Measurements from ENCODE around the gene HIBADH.
A peak's percentile ranks its signal among the peaks of the same experiment; 100 is the strongest.
"Not testable (repeated sequence)": the region's sequence is repeated elsewhere in the genome, so short reads cannot be mapped to it uniquely, and the experiment has no call there.

The HIBADH gene

GRCh38 chr7:27684491-27684890, 21.8 kb upstream of the HIBADH start:
- DNase-seq (ENCODE audit: low read depth): no peak
- TF ChIP-seq CTCF (IDR thresholded peaks at IDR 0.05; ENCODE audit: low read length, missing control alignments): no peak
- no peak overlapping the region for H3K4me3 ChIP-seq (replicated peaks; ENCODE audit: low read depth, low read length)

- H3K4me3 ChIP-seq (replicated peaks; ENCODE audit: low read depth, low read length): no peak overlapping the region
- DNase-seq (ENCODE audit: low read depth): no peak
- TF ChIP-seq CTCF (IDR thresholded peaks at IDR 0.05; ENCODE audit: low read length, missing control alignments): no peak
These were observed 17.9 kb upstream of the HIBADH start for GRCh38 chr7:27680610-27681009.

GRCh38 chr7:27678617-27679260, 16.1 kb upstream of the HIBADH start:
- no peak for DNase-seq (ENCODE audit: low read depth)
- TF ChIP-seq CTCF (IDR thresholded peaks at IDR 0.05; ENCODE audit: low read length, missing control alignments): no peak
- H3K4me3 ChIP-seq (replicated peaks; ENCODE audit: low read depth, low read length): no peak overlapping the region

GRCh38 chr7:27677912-27678612, 15.4 kb upstream of the HIBADH start:
- DNase-seq (ENCODE audit: low read depth): peak; percentile 92
- H3K4me3 ChIP-seq (replicated peaks; ENCODE audit: low read depth, low read length): no peak overlapping the region
- no peak for TF ChIP-seq CTCF (IDR thresholded peaks at IDR 0.05; ENCODE audit: low read length, missing control alignments)

GRCh38 chr7:27674126-27674525, 11.4 kb upstream of the HIBADH start:
- not testable (repeated sequence) for H3K4me3 ChIP-seq (replicated peaks; ENCODE audit: low read depth, low read length); DNase-seq (ENCODE audit: low read depth)

GRCh38 chr7:27671675-27672074, 9.0 kb upstream of the HIBADH start:
- H3K4me3 ChIP-seq (replicated peaks; ENCODE audit: low read depth, low read length): no peak overlapping the region
- no peak for TF ChIP-seq CTCF (IDR thresholded peaks at IDR 0.05; ENCODE audit: low read length, missing control alignments)

GRCh38 chr7:27670676-27671075, 8.0 kb upstream of the HIBADH start:
- DNase-seq (ENCODE audit: low read depth): no peak

More at GRCh38 chr7:27671675-27672074, 9.0 kb upstream of the HIBADH start:
- no peak for DNase-seq (ENCODE audit: low read depth)

More at GRCh38 chr7:27670676-27671075, 8.0 kb upstream of the HIBADH start:
- no peak overlapping the region for H3K4me3 ChIP-seq (replicated peaks; ENCODE audit: low read depth, low read length)
- TF ChIP-seq CTCF (IDR thresholded peaks at IDR 0.05; ENCODE audit: low read length, missing control alignments): no peak
